ENCODE data around the gene LPCAT2.

- TF ChIP-seq POLR2A (IDR thresholded peaks at IDR 0.05) (no peak), CTCF (IDR thresholded peaks at IDR 0.05) (no peak), EP300 (IDR thresholded peaks at IDR 0.05) (no peak)
Measured at GRCh38 chr16:55539488-55539887, 30.6 kb downstream of the LPCAT2 start.
